ENCODE results near the gene PGC.

DNA sequence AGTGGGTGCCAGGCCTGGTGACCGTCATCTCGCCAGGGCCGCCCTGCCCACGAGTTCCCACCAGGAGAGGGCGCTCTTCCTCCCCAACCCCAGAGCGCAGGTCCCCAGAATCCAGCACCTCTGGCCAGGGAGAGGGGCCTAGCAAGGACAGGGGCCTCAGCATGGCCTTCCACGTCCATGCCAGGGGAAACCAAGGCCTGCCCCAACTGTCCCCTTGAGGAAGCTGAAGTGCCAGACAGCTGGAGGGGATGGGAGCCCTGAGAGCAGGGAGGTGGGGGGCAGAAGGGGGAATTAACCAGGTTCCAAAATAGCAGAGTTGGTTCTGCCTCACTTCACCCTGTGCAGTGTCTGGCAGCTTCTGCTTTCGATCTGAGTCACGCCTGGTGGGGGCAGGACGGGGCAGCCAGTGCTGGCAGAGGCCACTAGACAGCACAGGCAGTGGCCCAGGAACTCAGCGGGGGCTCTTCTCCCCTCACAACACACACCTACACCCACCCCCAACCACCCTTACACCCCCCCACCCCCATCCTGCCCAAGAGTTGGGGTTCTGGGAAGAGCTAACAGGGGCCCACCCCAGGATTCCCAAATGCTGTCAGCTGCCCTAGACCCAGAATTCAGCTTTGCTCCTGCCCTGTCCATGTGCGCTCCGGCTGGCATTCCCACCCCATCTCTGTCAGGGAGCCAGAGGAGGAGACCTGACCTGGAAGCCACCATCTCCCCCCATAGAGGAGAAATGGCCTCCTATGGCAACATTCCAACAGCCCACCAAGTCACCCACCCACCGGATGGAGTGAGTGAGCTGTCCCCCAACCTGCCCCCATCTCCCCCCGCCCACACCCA lies 41.0 kb downstream of the PGC start:
- no peak for TF ChIP-seq EP300 (IDR thresholded peaks at IDR 0.05; ENCODE audit: low read depth)
- TF ChIP-seq CTCF (IDR thresholded peaks at IDR 0.05) = peak; percentile 79 to 92 (median 84)
- TF ChIP-seq POLR2A (IDR thresholded peaks at IDR 0.05) = no peak
- TF ChIP-seq POLR2AphosphoS5 (IDR thresholded peaks at IDR 0.05) = peak in 2 of 3 donors; percentile 41 to 43
